Measurements from ENCODE around the gene FAM118A. TPM values are rescaled to one million over a fixed set of nuclear protein-coding genes. Genes with fewer than 3 reads are reported as not detected.

The FAM118A gene
- total and polyA plus RNA-seq, 9 of the 15 experiments (the other 6 are each of a cell fraction or from before 2014, with no cell fraction given): 17.0 to 223 (median 59.4) TPM

GRCh38 chr22:45268167-45268957 lies 41.4 kb upstream of the FAM118A start:
- no peaks in the 10 kb centered on the region for H4K20me1 ChIP-seq (replicated peaks; ENCODE audit: control insufficient read depth, insufficient read depth, low read length)
- no peaks in the 10 kb centered on the region for H3K36me3 ChIP-seq (ENCODE audit: control insufficient read depth, insufficient read depth, low read length)
- no peak for TF ChIP-seq TFE3 (CRISPR knock-in tag; IDR thresholded peaks at IDR 0.05)
- no peak for TF ChIP-seq NR0B1 (IDR thresholded peaks at IDR 0.05; ENCODE audit: partially characterized antibody)
- TF ChIP-seq EZH2 (IDR thresholded peaks at IDR 0.05; ENCODE audit: borderline replicate concordance, low read depth, low read length): no peak
- TF ChIP-seq ZNF133 (CRISPR knock-in tag; IDR thresholded peaks at IDR 0.05): no peak
- BruUV-seq (replicated peaks): no TSS peak
- H2AFZ ChIP-seq (ENCODE audit: low read depth, low read length): no peak overlapping the region
- FAIRE-seq (no peak), DNase-seq (ENCODE audit: extremely low read depth in 1 of 4, low spot score in 3 of 4) (peak in 2 of 4 experiments; percentile 34 to 46), ATAC-seq (no peak)
- POLR2A ChIA-PET: no interaction called here
- no peaks in the 10 kb centered on the region for H3K9me3 ChIP-seq (replicated peaks; ENCODE audit: control insufficient read depth, insufficient read depth, low read depth, low read length)
- intact Hi-C loops (cut with micrococcal nuclease): loop anchor here (2.0 kb wide), 1 partner anchor 284 kb away; no protein-coding TSS in a partner anchor
- H3K79me2 ChIP-seq (ENCODE audit: control insufficient read depth, insufficient read depth, low read length): no peaks in the 10 kb centered on the region
- CTCF ChIA-PET (ENCODE audit: low intra/inter-chr PET ratio): interaction anchor here (0.5 to 1.8 kb wide), 6 partner anchors 112 to 447 kb away, joined by 3 to 15 read pairs (median 3); no protein-coding TSS in a partner anchor
- H3K9me1 ChIP-seq (ENCODE audit: control insufficient read depth, insufficient read depth, low read length): no peaks in the 10 kb centered on the region
- 19% methylated on average over 15 of the region's 47 CpGs for WGBS (ENCODE audit: insufficient coverage, low coverage, missing lambda C conversion rate)
- H3K4me1 ChIP-seq (replicated peaks in 1 of 2; ENCODE audit: control insufficient read depth in 2 of 2, insufficient read depth in 2 of 2, low read length in 2 of 2): peaks cover 4 to 16% of the 10 kb centered on the region in 2 experiments; a peak in 4 of 5 replicates
- H3K4me2 ChIP-seq (ENCODE audit: insufficient read depth, low read length): peak overlapping the region; percentile 52
- no peak overlapping the region for H3K27ac ChIP-seq (ENCODE audit: extremely low read depth, low read depth, low read length)
- H3K27me3 ChIP-seq (ENCODE audit: control insufficient read depth in 2 of 2, insufficient read depth in 2 of 2, low read length in 2 of 2): no peaks in the 10 kb centered on the region
- 0 out of 4 replicates have a peak overlapping the region, but pooled peaks of 1 of the 2 experiments have one; percentile 45 for H3K9ac ChIP-seq (ENCODE audit: insufficient read depth in 1 of 2, low read depth in 2 of 2, low read length in 2 of 2)
- in situ Hi-C loops (cut with MboI): loop anchor here (5.0 kb wide), 2 partner anchors 164 to 284 kb away; no protein-coding TSS in a partner anchor
- H3K4me3 ChIP-seq: no peak overlapping the region

All from K562 (cell line).